Vagina (tissue), 2 donors: ENCODE results near the gene TMEM87B.

Source experiments
- CTCF ChIP-seq, 3 experiments: fragments of 450-650 bp in 2 of 3; fragments of 200-600 bp in 1 of 3; sonication (generic) in 1 of 3; IDR thresholded peaks; one replicate each; pipeline ENCODE4 v1.5.1; 2017 to 2019; ENCODE audit warnings: antibody characterized with exemption in 3 of 3, mild to moderate bottlenecking in 2 of 3, moderate library complexity in 2 of 3
- POLR2A ChIP-seq, 2 donors: fragments of 450-650 bp; IDR thresholded peaks; one replicate each; pipeline ENCODE4 v1.6.1; 2017; ENCODE audit warnings: antibody characterized with exemption in 2 of 2, mild to moderate bottlenecking in 2 of 2, moderate library complexity in 2 of 2

- no peak for TF ChIP-seq CTCF (IDR thresholded peaks at IDR 0.05)
- TF ChIP-seq POLR2A (IDR thresholded peaks at IDR 0.05): no peak
Measured at GRCh38 chr2:112077814-112078213, 22.7 kb downstream of the TMEM87B start.
